Breast epithelium (tissue), 4 donors: ENCODE results near the gene PLCB3. TPM values are rescaled to one million over a fixed set of nuclear protein-coding genes. Genes with fewer than 3 reads are reported as not detected.

Source experiments
- DNase-seq, 2 donors: peaks; one replicate each; pipeline ENCODE4 v3.0.0-alpha.2; 2019; ENCODE audit warnings: low spot score in 2 of 2
- H3K27ac ChIP-seq, 2 donors: fragments of 200-600 bp; sonication (generic) in 1 of 2; one replicate each; pipeline ENCODE4 v1.5.1; 2016 to 2019; ENCODE audit warnings: mild to moderate bottlenecking in 1 of 2
- H3K27me3 ChIP-seq, 2 donors: fragments of 200-600 bp; sonication (generic) in 1 of 2; one replicate each; pipeline versions ENCODE4 v1.5.1 to v1.6.0; 2017 to 2019; ENCODE audit warnings: control low read depth in 1 of 2, mild to moderate bottlenecking in 1 of 2
- H3K36me3 ChIP-seq: fragments of 200-600 bp; one replicate; pipeline ENCODE4 v1.5.1; 2019
- H3K4me1 ChIP-seq, 2 donors: fragments of 200-600 bp; sonication (generic); one replicate each; pipeline ENCODE4 v1.5.1; 2016 to 2019; ENCODE audit warnings: control low read depth in 1 of 2
- H3K4me3 ChIP-seq, 3 donors: fragments of 200-600 bp; sonication (generic); 1 replicate in 2 of 3; 2 replicates in 1 of 3; pipeline ENCODE4 v1.5.1; 2016 to 2019; ENCODE audit warnings: mild to moderate bottlenecking in 3 of 3, moderate library complexity in 2 of 3
- H3K9me3 ChIP-seq, 2 donors: fragments of 200-600 bp; sonication (generic) in 1 of 2; one replicate each; pipeline ENCODE4 v1.5.1; 2016 to 2019; ENCODE audit warnings: control low read depth in 1 of 2
- CTCF ChIP-seq, 3 donors: fragments of 450-650 bp; IDR thresholded peaks; one replicate each; pipeline ENCODE4 v1.5.1; 2016 to 2017; ENCODE audit warnings: antibody characterized with exemption in 3 of 3, mild to moderate bottlenecking in 3 of 3, moderate library complexity in 3 of 3
- POLR2A ChIP-seq: fragments of 450-650 bp; IDR thresholded peaks from one replicate; pipeline ENCODE4 v1.6.1; 2016; ENCODE audit warnings: antibody characterized with exemption, mild to moderate bottlenecking, moderate library complexity
- POLR2AphosphoS5 ChIP-seq, 3 donors: sonication (generic); formaldehyde crosslinking; IDR thresholded peaks; one replicate each; pipeline ENCODE4 v1.6.1; 2017; ENCODE audit warnings: antibody characterized with exemption in 3 of 3
- intact Hi-C: fragments of 100-400 bp; cut with DNase I; formaldehyde crosslinking; loops from one replicate; pipeline ENCODE4 v1.15.1; 2023; ENCODE audit warnings: low total_unique reads
- total RNA-seq, 3 donors: library from RNA; depleted of rRNA; stranded (reverse); fragments of >200 nt; gene quantifications; one replicate each; pipeline ENCODE4 v1.1.0, GENCODE V29; 2016

Gene PLCB3
- total RNA-seq, 3 donors from 2014 or later = 15.5 to 20.5 (median 19.0) TPM

- H3K4me1 ChIP-seq = peaks cover 3 to 21% of the 10 kb centered on the region in 2 donors
- H3K27me3 ChIP-seq = no peaks in the 10 kb centered on the region
- peak in 2 of 3 donors; percentile 31 to 60 for TF ChIP-seq POLR2AphosphoS5 (IDR thresholded peaks at IDR 0.05)
- TF ChIP-seq CTCF (IDR thresholded peaks at IDR 0.05) = no peak
- TF ChIP-seq POLR2A = peak; percentile 3
- H3K36me3 ChIP-seq = no peaks in the 10 kb centered on the region
- intact Hi-C loops = no loop called here
- DNase-seq = peak; percentile 81 to 90
- H3K27ac ChIP-seq = peak within 1 kb of the TSS; percentile 93 to 98
- peak within 1 kb of the TSS; percentile 84 to 91 (median 91) for H3K4me3 ChIP-seq
- no peaks in the 10 kb centered on the region for H3K9me3 ChIP-seq
These were observed 33.9 kb downstream of the PLCB3 start, which contains the start of gene GPR137 for GRCh38 chr11:64284962-64285884. Gene GPR137 (plus strand): TSS chr11:64285848. CDS start chr11:64286525, 677 bp downstream.

- Histone ChIP-seq H3K4me1 (peaks cover 5 to 22% of the 10 kb centered on the region in 2 donors), H3K9me3 (no peaks in the 10 kb centered on the region), H3K36me3 (no peaks in the 10 kb centered on the region), H3K27me3 (peaks cover 0 to 4% of the 10 kb centered on the region in 2 donors), H3K4me3 (peak overlapping the region; percentile 84 to 91 (median 91)), H3K27ac (peak overlapping the region; percentile 93 to 98)
- peak in 1 of 2 donors; percentile 40 for DNase-seq
- TF ChIP-seq POLR2A (no peak), POLR2AphosphoS5 (IDR thresholded peaks at IDR 0.05) (no peak), CTCF (IDR thresholded peaks at IDR 0.05) (no peak)
- intact Hi-C loops = no loop called here
These were observed 34.8 kb downstream of the PLCB3 start for GRCh38 chr11:64285885-64286800.

- intact Hi-C loops = no loop called here
- TF ChIP-seq CTCF (IDR thresholded peaks at IDR 0.05) (no peak), POLR2AphosphoS5 (IDR thresholded peaks at IDR 0.05) (no peak), POLR2A (no peak)
- Histone ChIP-seq H3K27ac (peak overlapping the region in 1 of 2 donors; percentile 98), H3K4me1 (peaks cover 9 to 27% of the 10 kb centered on the region in 2 donors), H3K27me3 (peaks cover 6 to 10% of the 10 kb centered on the region in 2 donors), H3K36me3 (no peaks in the 10 kb centered on the region), H3K9me3 (no peaks in the 10 kb centered on the region), H3K4me3 (no peak overlapping the region)
- no peak for DNase-seq
These were observed 35.5 kb downstream of the PLCB3 start for GRCh38 chr11:64286801-64287159.

- Histone ChIP-seq H3K27ac (no peak overlapping the region), H3K36me3 (no peaks in the 10 kb centered on the region), H3K27me3 (peaks cover 8 to 21% of the 10 kb centered on the region in 2 donors), H3K4me1 (peaks cover 17 to 31% of the 10 kb centered on the region in 2 donors), H3K9me3 (no peaks in the 10 kb centered on the region), H3K4me3 (no peak overlapping the region)
- no peak for DNase-seq
- TF ChIP-seq CTCF (IDR thresholded peaks at IDR 0.05) = no peak
- no peak for TF ChIP-seq POLR2A
- TF ChIP-seq POLR2AphosphoS5 (IDR thresholded peaks at IDR 0.05) = no peak
- intact Hi-C loops = no loop called here
These were observed 36.5 kb downstream of the PLCB3 start for GRCh38 chr11:64287676-64288352.
